H1 (cell line): ENCODE results near the gene DNAJC6.

ENCODE experiments used
- CEBPB ChIP-seq: IDR thresholded peaks from 2 replicates; pipeline ENCODE4 v1.6.1; 2012; ENCODE audit warnings: low read depth, low read length
- EZH2 ChIP-seq: fragments of 200-600 bp; sonication (generic); IDR thresholded peaks from 2 replicates; pipeline ENCODE4 v1.7.1; 2012; ENCODE audit warnings: low read depth, mild to moderate bottlenecking, moderate library complexity, low read length, inconsistent platforms; ENCODE audit not compliant: severe bottlenecking
- HDAC6 ChIP-seq: IDR thresholded peaks from one replicate; pipeline ENCODE4 v1.7.1; 2012; ENCODE audit warnings: low read depth, mild to moderate bottlenecking, inconsistent platforms, low read length, moderate library complexity
- NRF1 ChIP-seq: IDR thresholded peaks from 2 replicates; pipeline ENCODE4 v1.6.1; 2011; ENCODE audit warnings: mild to moderate bottlenecking, low read depth, low read length, improper control_type of control experiment
- POLR2A ChIP-seq, 2 experiments: IDR thresholded peaks; 1 replicate in 1 of 2; 2 replicates in 1 of 2; pipeline ENCODE4 v1.6.1; 2011; ENCODE audit warnings: low read depth in 2 of 2, low read length in 2 of 2, mild to moderate bottlenecking in 2 of 2; ENCODE audit errors: control extremely low read depth in 1 of 2
- SAP30 ChIP-seq: fragments of 300-600 bp; sonication (generic); IDR thresholded peaks from 2 replicates; pipeline ENCODE4 v1.7.1; 2012; ENCODE audit warnings: low read length, moderate library complexity, mild to moderate bottlenecking, inconsistent platforms; ENCODE audit not compliant: insufficient read depth, insufficient replicate concordance
- SP1 ChIP-seq: IDR thresholded peaks from 2 replicates; pipeline ENCODE4 v1.6.1; 2011; ENCODE audit warnings: low read depth, low read length
- TBP ChIP-seq: IDR thresholded peaks from 2 replicates; pipeline ENCODE4 v1.6.1; 2011; ENCODE audit warnings: low read depth, low read length, improper control_type of control experiment
- TF ChIP-seq, protein P1 (sequence below), 3 experiments: IDR thresholded peaks; 1 replicate in 2 of 3; 2 replicates in 1 of 3; pipeline versions ENCODE4 v1.5.1 to v1.6.1; 2011; ENCODE audit warnings: low read length in 3 of 3, mild to moderate bottlenecking in 3 of 3, inconsistent platforms in 2 of 3, low read depth in 1 of 3, moderate library complexity in 1 of 3; ENCODE audit not compliant: insufficient read depth in 1 of 3; ENCODE audit errors: control extremely low read depth in 1 of 3

DNA sequence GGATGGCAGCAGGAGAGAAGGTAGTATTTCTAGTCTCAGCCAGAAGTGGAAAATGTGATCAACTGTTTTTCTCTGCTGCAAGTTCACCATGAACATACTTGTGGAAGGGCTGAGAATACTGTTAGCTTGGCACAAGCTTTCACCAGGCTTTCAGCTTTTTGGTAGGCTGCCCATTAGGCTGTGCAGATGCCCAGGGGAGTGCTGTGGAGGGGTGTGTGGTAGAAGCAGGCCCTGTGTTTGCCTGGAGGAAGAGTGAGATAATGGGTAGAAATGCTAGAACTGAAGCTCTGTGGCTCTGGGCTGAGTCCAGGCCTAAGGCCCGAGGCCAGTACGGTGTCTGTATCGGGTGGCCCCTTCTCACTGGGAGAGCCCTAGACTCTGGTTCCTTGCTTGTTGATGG lies 9.8 kb downstream of the DNAJC6 start:
- TF ChIP-seq, protein P1, sequence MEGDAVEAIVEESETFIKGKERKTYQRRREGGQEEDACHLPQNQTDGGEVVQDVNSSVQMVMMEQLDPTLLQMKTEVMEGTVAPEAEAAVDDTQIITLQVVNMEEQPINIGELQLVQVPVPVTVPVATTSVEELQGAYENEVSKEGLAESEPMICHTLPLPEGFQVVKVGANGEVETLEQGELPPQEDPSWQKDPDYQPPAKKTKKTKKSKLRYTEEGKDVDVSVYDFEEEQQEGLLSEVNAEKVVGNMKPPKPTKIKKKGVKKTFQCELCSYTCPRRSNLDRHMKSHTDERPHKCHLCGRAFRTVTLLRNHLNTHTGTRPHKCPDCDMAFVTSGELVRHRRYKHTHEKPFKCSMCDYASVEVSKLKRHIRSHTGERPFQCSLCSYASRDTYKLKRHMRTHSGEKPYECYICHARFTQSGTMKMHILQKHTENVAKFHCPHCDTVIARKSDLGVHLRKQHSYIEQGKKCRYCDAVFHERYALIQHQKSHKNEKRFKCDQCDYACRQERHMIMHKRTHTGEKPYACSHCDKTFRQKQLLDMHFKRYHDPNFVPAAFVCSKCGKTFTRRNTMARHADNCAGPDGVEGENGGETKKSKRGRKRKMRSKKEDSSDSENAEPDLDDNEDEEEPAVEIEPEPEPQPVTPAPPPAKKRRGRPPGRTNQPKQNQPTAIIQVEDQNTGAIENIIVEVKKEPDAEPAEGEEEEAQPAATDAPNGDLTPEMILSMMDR (IDR thresholded peaks at IDR 0.05; ENCODE audit: control extremely low read depth in 1 of 3, insufficient read depth in 1 of 3, low read depth in 1 of 3, low read length in 3 of 3) = no peak
- no peak for TF ChIP-seq CEBPB
- TF ChIP-seq NRF1 = no peak
- no peak for TF ChIP-seq HDAC6
- no peak for TF ChIP-seq SP1
- TF ChIP-seq TBP = no peak
- TF ChIP-seq POLR2A (IDR thresholded peaks at IDR 0.05; ENCODE audit: control extremely low read depth in 1 of 2, low read depth in 2 of 2, low read length in 2 of 2) = no peak
- TF ChIP-seq EZH2 = no peak
- TF ChIP-seq SAP30 = no peak
